AG04450 (cell line): Measurements from ENCODE around the gene CEACAM1. TPM values are rescaled to one million over a fixed set of nuclear protein-coding genes. Genes with fewer than 3 reads are reported as not detected.

ENCODE experiments used
- CTCF ChIA-PET: fragments of 300-600, 350-600 bp; formaldehyde crosslinking; extraction: SDS; loops from one replicate; lab custom pipeline; 2022; ENCODE audit warnings: antibody characterized with exemption, inconsistent platforms; lab: Charles Lee
- POLR2A ChIA-PET: fragments of 350-600 bp; formaldehyde crosslinking; extraction: SDS; loops from one replicate; lab custom pipeline; 2021; ENCODE audit warnings: antibody characterized with exemption, inconsistent platforms; lab: Yijun Ruan, JAX
- DNase-seq: peaks from one replicate; pipeline ENCODE4 v3.0.0-alpha.2; 2011; ENCODE audit warnings: low read depth, low spot score
- H3K27ac ChIP-seq: one replicate; pipeline ENCODE4 v1.5.1; 2012; ENCODE audit warnings: low read depth, low read length, control low read depth
- H3K27me3 ChIP-seq: one replicate; pipeline ENCODE4 v1.6.0; 2012; ENCODE audit warnings: low read length; ENCODE audit not compliant: control insufficient read depth, insufficient read depth
- H3K4me3 ChIP-seq: 2 replicates; pipeline ENCODE4 v1.5.1; 2011; ENCODE audit warnings: mild to moderate bottlenecking, low read depth, low read length, control low read depth
- H3K9me3 ChIP-seq: 2 replicates; pipeline ENCODE4 v1.5.1; 2012; ENCODE audit warnings: low read length; ENCODE audit not compliant: control insufficient read depth, insufficient read depth
- CTCF ChIP-seq: IDR thresholded peaks from 2 replicates; pipeline ENCODE4 v1.5.1; 2011; ENCODE audit warnings: low read depth, low read length, control low read depth, inconsistent platforms
- polyA plus RNA-seq: library from polyadenylated mRNA; depleted of rRNA; stranded (reverse); fragments of >200 nt; gene quantifications from 2 replicates; pipeline ENCODE4 v1.2.3, GENCODE V29; 2011; rRNA removed
- small RNA-seq: library from RNA; depleted of rRNA; stranded (forward); fragments of <200 nt; gene quantifications from one replicate; pipeline ENCODE3, GENCODE V24; 2012; ENCODE audit warnings: low read depth; ENCODE audit not compliant: insufficient read length

Gene CEACAM1
- polyA plus RNA-seq, 1 experiment = not detected

- no peak overlapping the region for H3K27ac ChIP-seq
- no peak for TF ChIP-seq CTCF
- no peak overlapping the region for H3K4me3 ChIP-seq
- H3K27me3 ChIP-seq = peaks cover 5% of the 10 kb centered on the region
- CTCF ChIA-PET = interaction anchor here (0.9 to 1.7 kb wide), 2 partner anchors 9 to 70 kb away, joined by 3 to 4 read pairs; no protein-coding TSS in a partner anchor
- H3K9me3 ChIP-seq = no peaks in the 10 kb centered on the region
- POLR2A ChIA-PET = no interaction called here
- no peak for DNase-seq
Observed at GRCh38 chr19:42459926-42460325, 68.4 kb downstream of the CEACAM1 start.

Small RNA genes within 50 kb of the gene (small RNA-seq; reads per million reads assigned to genes)
- not detected for gene RNU4-60P

Other genes with a start within 250 kb of the CEACAM1 start
- 0.40 and 0.92 TPM in 2 replicates for gene PRR19, start 226.3 kb downstream of the CEACAM1 start, polyA plus RNA-seq
- gene PAFAH1B3, start 225.9 kb downstream of the CEACAM1 start, polyA plus RNA-seq = 34.7 and 38.0 TPM in 2 replicates
- gene TMEM145, start 215.2 kb downstream of the CEACAM1 start, polyA plus RNA-seq = not detected in 2 replicates
- 9.9 and 10.6 TPM in 2 replicates for gene MEGF8, start 202.8 kb downstream of the CEACAM1 start, polyA plus RNA-seq
- 0.20 TPM in 1 of 2 replicates, not detected in the other for gene CNFN, start 138.2 kb downstream of the CEACAM1 start, polyA plus RNA-seq
- gene LIPE, start 101.1 kb downstream of the CEACAM1 start, polyA plus RNA-seq = 1.5 and 2.0 TPM in 2 replicates
- not detected in 2 replicates for gene CXCL17, start 85.5 kb downstream of the CEACAM1 start, polyA plus RNA-seq
- not detected in 2 replicates for gene CEACAM8, start 66.4 kb upstream of the CEACAM1 start, polyA plus RNA-seq
- gene PSG3, start 212.0 kb upstream of the CEACAM1 start, polyA plus RNA-seq = 0.14 and 0.15 TPM in 2 replicates
- gene PSG8, start 237.2 kb upstream of the CEACAM1 start, polyA plus RNA-seq = 0.05 and 0.17 TPM in 2 replicates